DND-41 (cell line): ENCODE results near the gene GYG2.

Source experiments
- ATAC-seq: fragments of 200-7000 bp; cut with Tn5 transposase; 3 replicates; pipeline ENCODE4 v1.9.1; 2021; ENCODE audit warnings: low read depth; ENCODE audit not compliant: insufficient read depth
- DNase-seq: peaks from one replicate; pipeline ENCODE4 v3.0.0-alpha.2; 2020
- H2AFZ ChIP-seq: 2 replicates; pipeline ENCODE4 v1.6.0; 2012; ENCODE audit warnings: low read depth, low read length
- H3K27ac ChIP-seq: 2 replicates; pipeline ENCODE4 v1.5.1; 2012; ENCODE audit warnings: low read length, inconsistent platforms
- H3K27me3 ChIP-seq: fragments of 200-600 bp; sonication (generic); 2 replicates; pipeline ENCODE4 v1.6.0; 2012; ENCODE audit warnings: low read length, mild to moderate bottlenecking, inconsistent platforms; ENCODE audit not compliant: insufficient read depth, poor library complexity
- H3K36me3 ChIP-seq: 2 replicates; pipeline ENCODE4 v1.5.1; 2012; ENCODE audit warnings: low read length, inconsistent platforms; ENCODE audit not compliant: insufficient read depth
- H3K4me1 ChIP-seq: 2 replicates; pipeline ENCODE4 v1.5.1; 2012; ENCODE audit warnings: mild to moderate bottlenecking, low read length; ENCODE audit not compliant: insufficient read depth
- H3K4me2 ChIP-seq: 2 replicates; pipeline ENCODE4 v1.6.0; 2012; ENCODE audit warnings: mild to moderate bottlenecking, moderate library complexity, low read length, inconsistent platforms; ENCODE audit not compliant: insufficient read depth
- H3K4me3 ChIP-seq, 2 experiments: fragments of 200-600 bp in 1 of 2; shearing (Covaris generic) in 1 of 2; 2 replicates each; pipeline ENCODE4 v1.5.1; 2012 to 2016; ENCODE audit warnings: inconsistent platforms in 2 of 2, low read length in 2 of 2, mild to moderate bottlenecking in 2 of 2, low read depth in 1 of 2, moderate library complexity in 1 of 2
- H3K79me2 ChIP-seq: 2 replicates; pipeline ENCODE4 v1.6.0; 2012; ENCODE audit warnings: low read length, inconsistent platforms; ENCODE audit not compliant: insufficient read depth
- H3K9ac ChIP-seq: 2 replicates; pipeline ENCODE4 v1.6.0; 2012; ENCODE audit warnings: low read depth, mild to moderate bottlenecking, inconsistent platforms, low read length, moderate library complexity
- H3K9me3 ChIP-seq: 2 replicates; pipeline ENCODE4 v1.5.1; 2012; ENCODE audit warnings: low read length, moderate library complexity, mild to moderate bottlenecking, inconsistent platforms; ENCODE audit not compliant: insufficient read depth, severe bottlenecking
- H4K20me1 ChIP-seq: 2 replicates; pipeline ENCODE4 v1.6.0; 2012; ENCODE audit warnings: low read length; ENCODE audit not compliant: insufficient read depth
- EZH2 ChIP-seq: IDR thresholded peaks from 3 replicates; pipeline ENCODE4 v1.6.1; 2012; ENCODE audit warnings: borderline replicate concordance, low read depth, mild to moderate bottlenecking, moderate library complexity, low read length, inconsistent platforms; ENCODE audit not compliant: severe bottlenecking
- TF ChIP-seq, protein P1 (sequence below): IDR thresholded peaks from 2 replicates; pipeline ENCODE4 v1.5.1; 2012; ENCODE audit warnings: borderline replicate concordance, low read length, moderate library complexity, mild to moderate bottlenecking; ENCODE audit not compliant: poor library complexity, severe bottlenecking; ENCODE audit errors: extremely low read depth

GYG2 gene

DNA sequence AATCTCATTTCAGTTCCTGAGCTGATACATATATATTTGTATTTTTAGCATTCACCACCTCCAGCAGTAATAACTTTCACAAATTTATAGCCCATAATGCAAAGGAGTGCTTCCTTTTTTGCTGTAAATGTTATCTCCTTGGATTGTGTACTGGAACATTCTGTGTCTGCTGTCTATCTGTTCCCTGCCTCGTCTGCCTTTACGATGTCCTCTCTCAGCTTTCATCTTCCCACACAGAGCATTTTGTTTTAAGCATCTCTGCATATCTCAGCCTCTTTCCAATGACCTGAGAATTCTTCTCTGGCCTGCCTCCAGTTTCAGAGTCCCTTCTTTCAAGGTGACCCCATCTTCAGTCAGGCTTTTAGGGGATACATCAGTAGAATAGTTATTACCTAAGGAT, 43.1 kb downstream of the GYG2 start:
- DNase-seq (no peak), ATAC-seq (no peak)
- no peaks in the 10 kb centered on the region for H3K79me2 ChIP-seq
- no peak overlapping the region for H3K4me2 ChIP-seq
- no peak overlapping the region for H3K27ac ChIP-seq
- no peak overlapping the region for H3K4me3 ChIP-seq
- H3K4me1 ChIP-seq: no peaks in the 10 kb centered on the region
- no peaks in the 10 kb centered on the region for H3K9me3 ChIP-seq
- no peaks in the 10 kb centered on the region for H3K27me3 ChIP-seq
- TF ChIP-seq EZH2: no peak
- TF ChIP-seq, protein P1, sequence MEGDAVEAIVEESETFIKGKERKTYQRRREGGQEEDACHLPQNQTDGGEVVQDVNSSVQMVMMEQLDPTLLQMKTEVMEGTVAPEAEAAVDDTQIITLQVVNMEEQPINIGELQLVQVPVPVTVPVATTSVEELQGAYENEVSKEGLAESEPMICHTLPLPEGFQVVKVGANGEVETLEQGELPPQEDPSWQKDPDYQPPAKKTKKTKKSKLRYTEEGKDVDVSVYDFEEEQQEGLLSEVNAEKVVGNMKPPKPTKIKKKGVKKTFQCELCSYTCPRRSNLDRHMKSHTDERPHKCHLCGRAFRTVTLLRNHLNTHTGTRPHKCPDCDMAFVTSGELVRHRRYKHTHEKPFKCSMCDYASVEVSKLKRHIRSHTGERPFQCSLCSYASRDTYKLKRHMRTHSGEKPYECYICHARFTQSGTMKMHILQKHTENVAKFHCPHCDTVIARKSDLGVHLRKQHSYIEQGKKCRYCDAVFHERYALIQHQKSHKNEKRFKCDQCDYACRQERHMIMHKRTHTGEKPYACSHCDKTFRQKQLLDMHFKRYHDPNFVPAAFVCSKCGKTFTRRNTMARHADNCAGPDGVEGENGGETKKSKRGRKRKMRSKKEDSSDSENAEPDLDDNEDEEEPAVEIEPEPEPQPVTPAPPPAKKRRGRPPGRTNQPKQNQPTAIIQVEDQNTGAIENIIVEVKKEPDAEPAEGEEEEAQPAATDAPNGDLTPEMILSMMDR: no peak
- H3K9ac ChIP-seq: no peak overlapping the region
- H2AFZ ChIP-seq: no peak overlapping the region
- H3K36me3 ChIP-seq: no peaks in the 10 kb centered on the region
- H4K20me1 ChIP-seq: no peaks in the 10 kb centered on the region

DNA sequence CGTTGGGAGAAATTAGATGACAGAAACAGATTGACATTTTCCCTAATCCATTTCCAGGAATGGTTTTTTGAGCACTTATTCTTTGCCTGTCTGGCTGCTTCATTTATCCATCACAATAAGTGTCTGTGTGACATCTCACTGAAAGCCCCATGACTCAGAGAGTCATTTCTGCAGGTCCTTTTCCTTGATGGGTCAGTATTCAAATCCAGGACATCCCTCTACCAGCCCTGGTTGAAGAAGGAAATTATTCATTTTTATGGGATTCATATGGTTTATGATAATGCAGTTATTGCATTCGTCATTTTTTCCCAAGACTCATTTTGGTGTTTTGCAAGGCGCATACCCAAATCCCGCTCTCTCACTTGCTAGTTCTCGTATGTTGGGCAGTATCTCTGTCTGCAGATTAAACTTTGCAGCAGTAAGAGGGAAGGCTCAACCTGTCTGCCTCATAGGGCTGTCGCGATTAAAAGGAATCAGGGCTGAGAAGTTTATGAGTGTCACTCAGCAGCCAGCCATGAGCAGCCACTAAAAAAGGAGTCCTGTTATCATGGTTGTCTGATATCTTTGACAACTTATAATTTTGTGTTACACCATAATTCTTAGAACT, 44.0 kb downstream of the GYG2 start:
- no peaks in the 10 kb centered on the region for H3K36me3 ChIP-seq
- ATAC-seq (no peak), DNase-seq (no peak)
- no peaks in the 10 kb centered on the region for H3K79me2 ChIP-seq
- H3K4me2 ChIP-seq: no peak overlapping the region
- H3K4me1 ChIP-seq: no peaks in the 10 kb centered on the region
- H3K27ac ChIP-seq: no peak overlapping the region
- H3K4me3 ChIP-seq: no peak overlapping the region
- no peak overlapping the region for H2AFZ ChIP-seq
- no peaks in the 10 kb centered on the region for H4K20me1 ChIP-seq
- no peaks in the 10 kb centered on the region for H3K9me3 ChIP-seq
- no peak overlapping the region for H3K9ac ChIP-seq
- no peak for TF ChIP-seq EZH2
- TF ChIP-seq, protein P1: no peak
- no peaks in the 10 kb centered on the region for H3K27me3 ChIP-seq

DNA sequence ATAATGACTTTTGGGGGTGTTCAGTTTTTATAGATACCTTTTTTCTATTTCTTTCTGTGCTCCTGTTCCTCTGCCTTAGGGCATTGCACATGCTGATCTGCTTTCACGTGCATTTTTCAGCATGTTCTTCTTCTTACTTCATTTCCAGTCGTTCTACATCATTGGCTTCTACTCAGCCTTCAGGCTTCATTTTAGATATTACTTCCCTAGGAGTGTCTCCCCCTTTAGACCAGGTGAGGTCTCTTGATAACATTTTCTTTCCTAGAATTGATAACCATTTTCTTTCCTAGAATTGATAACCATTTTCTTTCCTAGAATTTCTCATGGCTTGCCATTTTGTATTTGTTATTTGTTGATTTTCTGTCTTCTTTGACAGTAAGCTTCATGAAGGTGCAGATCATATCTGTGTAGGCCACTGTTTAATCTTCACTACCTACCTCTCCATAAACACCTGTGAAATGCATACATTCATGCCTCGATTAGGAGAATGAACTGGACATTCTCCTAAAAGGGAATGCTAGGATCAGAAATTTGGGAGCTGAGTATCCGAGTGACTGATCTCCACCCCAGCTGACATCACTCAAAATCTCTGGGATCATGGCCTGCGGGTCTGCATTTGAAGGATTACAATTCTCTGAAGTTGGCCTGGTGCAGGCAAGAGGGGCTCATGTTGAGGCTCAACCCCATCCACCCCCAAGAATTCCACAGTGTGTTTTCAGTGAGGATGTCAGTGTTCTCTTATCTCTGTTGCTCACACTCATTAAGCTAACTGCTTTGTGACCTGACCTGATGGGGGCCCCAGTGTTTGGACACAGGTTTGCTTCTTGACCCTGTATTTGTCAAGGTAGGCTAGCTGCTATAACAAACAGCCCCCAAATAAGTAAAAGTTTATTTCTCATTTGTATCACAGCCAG, 45.7 kb downstream of the GYG2 start:
- Histone ChIP-seq H3K9me3 (no peaks in the 10 kb centered on the region), H3K79me2 (no peaks in the 10 kb centered on the region), H3K27ac (no peak overlapping the region), H3K4me1 (no peaks in the 10 kb centered on the region), H4K20me1 (no peaks in the 10 kb centered on the region), H3K36me3 (no peaks in the 10 kb centered on the region), H3K9ac (no peak overlapping the region), H2AFZ (no peak overlapping the region), H3K27me3 (no peaks in the 10 kb centered on the region), H3K4me2 (no peak overlapping the region), H3K4me3 (no peak overlapping the region)
- DNase-seq (no peak), ATAC-seq (no peak)
- no peak for TF ChIP-seq EZH2
- TF ChIP-seq, protein P1: no peak
